OCI-LY3 (cell line): Measurements from ENCODE around the gene SLC2A13.

Experiments used
- EZH2phosphoT487 ChIP-seq: fragments of 200-600 bp; shearing (Covaris generic); IDR thresholded peaks from 2 replicates; pipeline ENCODE4 v1.6.1; 2018; ENCODE audit warnings: antibody characterized with exemption, mixed run types, low read depth
- TF ChIP-seq, protein P1 (sequence below): fragments of 200-600, 300-600 bp; sonication (generic); IDR thresholded peaks from 2 replicates; pipeline ENCODE4 v1.5.1; 2014; ENCODE audit warnings: antibody characterized with exemption, low read length, low read depth

DNA sequence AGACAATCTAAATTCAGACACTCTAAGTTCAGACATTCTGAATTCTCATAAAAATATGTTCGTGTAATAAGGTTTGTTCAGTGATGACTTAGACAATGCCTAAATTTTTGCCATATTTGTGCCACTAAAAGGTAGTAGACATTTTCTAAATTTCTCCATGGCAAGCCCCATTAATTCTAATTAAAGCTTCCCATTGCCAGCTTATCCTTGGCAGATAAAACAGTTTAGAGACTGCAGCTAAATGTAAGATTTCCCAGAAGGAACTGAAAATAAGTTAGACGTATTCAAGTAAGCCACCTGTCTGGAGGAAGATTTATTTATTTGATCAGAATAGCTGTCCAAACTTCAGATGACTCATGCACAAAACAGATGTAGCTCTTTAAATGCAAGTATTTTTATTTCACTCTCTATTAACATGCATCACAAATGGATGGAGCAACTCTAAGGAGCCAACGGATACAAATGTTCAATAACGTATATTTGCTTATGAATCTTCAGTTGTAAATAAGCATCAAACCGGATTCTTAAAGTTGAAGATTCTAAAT is 130.4 kb downstream of the SLC2A13 start:
- TF ChIP-seq, protein P1, sequence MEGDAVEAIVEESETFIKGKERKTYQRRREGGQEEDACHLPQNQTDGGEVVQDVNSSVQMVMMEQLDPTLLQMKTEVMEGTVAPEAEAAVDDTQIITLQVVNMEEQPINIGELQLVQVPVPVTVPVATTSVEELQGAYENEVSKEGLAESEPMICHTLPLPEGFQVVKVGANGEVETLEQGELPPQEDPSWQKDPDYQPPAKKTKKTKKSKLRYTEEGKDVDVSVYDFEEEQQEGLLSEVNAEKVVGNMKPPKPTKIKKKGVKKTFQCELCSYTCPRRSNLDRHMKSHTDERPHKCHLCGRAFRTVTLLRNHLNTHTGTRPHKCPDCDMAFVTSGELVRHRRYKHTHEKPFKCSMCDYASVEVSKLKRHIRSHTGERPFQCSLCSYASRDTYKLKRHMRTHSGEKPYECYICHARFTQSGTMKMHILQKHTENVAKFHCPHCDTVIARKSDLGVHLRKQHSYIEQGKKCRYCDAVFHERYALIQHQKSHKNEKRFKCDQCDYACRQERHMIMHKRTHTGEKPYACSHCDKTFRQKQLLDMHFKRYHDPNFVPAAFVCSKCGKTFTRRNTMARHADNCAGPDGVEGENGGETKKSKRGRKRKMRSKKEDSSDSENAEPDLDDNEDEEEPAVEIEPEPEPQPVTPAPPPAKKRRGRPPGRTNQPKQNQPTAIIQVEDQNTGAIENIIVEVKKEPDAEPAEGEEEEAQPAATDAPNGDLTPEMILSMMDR: no peak
- TF ChIP-seq EZH2phosphoT487: no peak
